Brain microvascular endothelial cell (primary cell): ENCODE data around the gene PTPRD.

ENCODE experiments used
- DNase-seq: peaks from one replicate; pipeline ENCODE4 v3.0.0-alpha.2; 2020
- H3K27ac ChIP-seq: fragments of 250-450 bp; sonication (Bioruptor Pico); 2 replicates; pipeline ENCODE4 v1.5.1; 2020; ENCODE audit warnings: mild to moderate bottlenecking, moderate library complexity
- H3K27me3 ChIP-seq: fragments of 250-450 bp; sonication (Bioruptor Pico); replicated peaks from 2 replicates; pipeline ENCODE4 v1.5.1; 2020; ENCODE audit warnings: mild to moderate bottlenecking
- H3K36me3 ChIP-seq: fragments of 250-450 bp; sonication (Bioruptor Pico); replicated peaks from 2 replicates; pipeline ENCODE4 v1.5.1; 2020; ENCODE audit warnings: mild to moderate bottlenecking
- H3K4me3 ChIP-seq: 2 replicates; pipeline ENCODE4 v1.5.1; 2011; ENCODE audit warnings: low read depth, mild to moderate bottlenecking, control low read depth, low read length, moderate library complexity
- CTCF ChIP-seq: IDR thresholded peaks from 2 replicates; pipeline ENCODE4 v1.5.1; 2011; ENCODE audit warnings: low read depth, mild to moderate bottlenecking, moderate library complexity, low read length, control low read depth, inconsistent platforms; ENCODE audit errors: missing control alignments
- in situ Hi-C: cut with HindIII; loops from 2 replicates; pipeline ENCODE4 v1.10.0; 2017; ENCODE audit warnings: low sequenced_read_pairs, low pct_ligation_motif_present

Gene PTPRD

GRCh38 chr9:8823131-8823895 lies 1789.5 kb downstream of the PTPRD start:
- no peaks in the 10 kb centered on the region for H3K36me3 ChIP-seq
- no peak for TF ChIP-seq CTCF
- H3K27me3 ChIP-seq = no peaks in the 10 kb centered on the region
- no peak overlapping the region for H3K4me3 ChIP-seq
- no peak for DNase-seq
- in situ Hi-C loops = no loop called here
- H3K27ac ChIP-seq = no peak overlapping the region

- no peak for DNase-seq
- Histone ChIP-seq H3K4me3 (no peak overlapping the region), H3K27me3 (no peaks in the 10 kb centered on the region), H3K27ac (no peak overlapping the region), H3K36me3 (no peaks in the 10 kb centered on the region)
- no peak for TF ChIP-seq CTCF
- in situ Hi-C loops = no loop called here
These were observed 1790.2 kb downstream of the PTPRD start for GRCh38 chr9:8822667-8823025.

- H3K36me3 ChIP-seq = no peaks in the 10 kb centered on the region
- TF ChIP-seq CTCF = no peak
- no peak overlapping the region for H3K4me3 ChIP-seq
- no peak overlapping the region for H3K27ac ChIP-seq
- no peak for DNase-seq
- no peaks in the 10 kb centered on the region for H3K27me3 ChIP-seq
- in situ Hi-C loops = no loop called here
These were observed 1790.7 kb downstream of the PTPRD start for GRCh38 chr9:8821910-8822666.

- in situ Hi-C loops = no loop called here
- H3K4me3 ChIP-seq = no peak overlapping the region
- H3K27me3 ChIP-seq = no peaks in the 10 kb centered on the region
- no peak overlapping the region for H3K27ac ChIP-seq
- no peak for TF ChIP-seq CTCF
- no peak for DNase-seq
- H3K36me3 ChIP-seq = no peaks in the 10 kb centered on the region
These were observed 1795.5 kb downstream of the PTPRD start for GRCh38 chr9:8817335-8817734.

- in situ Hi-C loops = no loop called here
- DNase-seq = no peak
- H3K36me3 ChIP-seq = no peaks in the 10 kb centered on the region
- H3K27me3 ChIP-seq = no peaks in the 10 kb centered on the region
- H3K27ac ChIP-seq = no peak overlapping the region
- H3K4me3 ChIP-seq = no peak overlapping the region
- TF ChIP-seq CTCF = no peak
These were observed 1796.4 kb downstream of the PTPRD start for GRCh38 chr9:8816361-8816760.

- Histone ChIP-seq H3K27me3 (no peaks in the 10 kb centered on the region), H3K27ac (no peak overlapping the region), H3K36me3 (no peaks in the 10 kb centered on the region), H3K4me3 (no peak overlapping the region)
- no peak for TF ChIP-seq CTCF
- no peak for DNase-seq
- in situ Hi-C loops = no loop called here
These were observed 1796.9 kb downstream of the PTPRD start for GRCh38 chr9:8815931-8816330.
